OCI-LY7 (cell line): ENCODE data around the gene M6PR.

ENCODE experiments used
- CTCF ChIP-seq: fragments of 200-600 bp; sonication (generic); conservative IDR thresholded peaks from 2 replicates; pipeline ENCODE4 v1.5.1; 2014; ENCODE audit warnings: mild to moderate bottlenecking, antibody characterized with exemption, low read length, moderate library complexity, mixed read lengths
- EZH2phosphoT487 ChIP-seq: fragments of 200-600 bp; sonication (generic); IDR thresholded peaks from 2 replicates; pipeline ENCODE4 v1.6.1; 2018; ENCODE audit warnings: low read depth, borderline replicate concordance, mild to moderate bottlenecking, mixed run types, antibody characterized with exemption, low read length, moderate library complexity, mixed read lengths

- TF ChIP-seq CTCF (no peak), EZH2phosphoT487 (no peak)
Measured at GRCh38 chr12:8950702-8951478, 1.4 kb upstream of the M6PR start.
